Adrenal gland (tissue), 5 donors: ENCODE results near the gene ADAM10.

Source experiments
- CTCF ChIP-seq, 6 experiments: fragments of 450-650 bp in 4 of 6; fragments of 200-600 bp in 2 of 6; sonication (generic) in 1 of 6; IDR thresholded peaks; 1 replicate in 5 of 6; 2 replicates in 1 of 6; pipeline versions ENCODE4 v1.5.1 to v1.8.0; 2016 to 2021; ENCODE audit warnings: antibody characterized with exemption in 6 of 6, mild to moderate bottlenecking in 2 of 6, moderate library complexity in 1 of 6
- POLR2A ChIP-seq, 2 donors: fragments of 450-650 bp; IDR thresholded peaks; one replicate each; pipeline ENCODE4 v1.6.1; 2017; ENCODE audit warnings: antibody characterized with exemption in 2 of 2, mild to moderate bottlenecking in 2 of 2, moderate library complexity in 1 of 2
- donor health status: DM: no; HTN: no; CAD: no.

- TF ChIP-seq CTCF (IDR thresholded peaks at IDR 0.05) (no peak), POLR2A (IDR thresholded peaks at IDR 0.05) (no peak)
Measured at GRCh38 chr15:58762285-58762684, 12.8 kb upstream of the ADAM10 start.
